GF-D8 (cell line): ENCODE data around the gene CHPF2.

Experiments used
- DNase-seq: peaks from one replicate; lab custom pipeline; 2025; lab: John Stamatoyannopoulos, UW

CHPF2 gene

DNA sequence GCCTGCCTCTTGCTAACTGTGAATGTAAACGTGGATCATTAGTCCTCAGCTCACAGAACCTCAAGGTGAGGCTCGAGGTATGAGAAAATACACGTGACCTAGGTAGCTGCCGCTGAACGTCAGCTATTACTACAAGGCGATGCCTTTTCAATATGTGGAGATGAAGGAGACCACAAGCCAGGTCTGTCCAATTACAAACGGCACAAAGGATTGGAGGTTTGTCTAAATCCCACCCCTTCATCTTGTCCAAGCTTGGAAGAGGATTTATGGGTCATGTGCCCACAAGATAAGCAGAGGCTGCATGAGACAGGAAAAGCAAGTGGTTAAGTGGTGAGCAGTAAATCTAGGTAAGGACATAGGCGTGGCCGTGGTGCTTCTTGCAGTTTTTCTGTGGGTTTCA, 25.4 kb upstream of the CHPF2 start:
- DNase-seq = peak; percentile 76

GRCh38 chr7:151207315-151207714, 25.0 kb upstream of the CHPF2 start:
- no peak for DNase-seq

DNA sequence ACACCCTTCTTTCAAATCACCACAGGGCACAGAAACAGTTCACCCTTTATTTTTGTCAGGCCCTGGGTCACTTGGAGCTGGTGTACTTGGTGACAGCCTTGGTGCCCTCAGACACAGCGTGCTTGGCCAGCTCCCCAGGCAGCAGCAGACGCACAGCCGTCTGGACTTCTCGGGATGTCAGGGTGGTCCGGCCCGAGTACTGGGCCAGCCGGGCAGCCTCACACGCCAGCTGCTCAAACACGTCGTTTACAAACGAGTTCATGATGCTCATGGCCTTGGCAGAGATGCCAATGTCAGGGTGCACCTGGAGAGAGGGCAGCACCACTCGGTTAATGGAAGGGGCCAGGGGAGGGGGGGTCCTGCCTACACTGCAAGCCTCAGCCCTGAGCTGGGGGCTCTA, 24.5 kb upstream of the CHPF2 start:
- no peak for DNase-seq

GRCh38 chr7:151208253-151208862, 23.9 kb upstream of the CHPF2 start:
- no peak for DNase-seq

DNA sequence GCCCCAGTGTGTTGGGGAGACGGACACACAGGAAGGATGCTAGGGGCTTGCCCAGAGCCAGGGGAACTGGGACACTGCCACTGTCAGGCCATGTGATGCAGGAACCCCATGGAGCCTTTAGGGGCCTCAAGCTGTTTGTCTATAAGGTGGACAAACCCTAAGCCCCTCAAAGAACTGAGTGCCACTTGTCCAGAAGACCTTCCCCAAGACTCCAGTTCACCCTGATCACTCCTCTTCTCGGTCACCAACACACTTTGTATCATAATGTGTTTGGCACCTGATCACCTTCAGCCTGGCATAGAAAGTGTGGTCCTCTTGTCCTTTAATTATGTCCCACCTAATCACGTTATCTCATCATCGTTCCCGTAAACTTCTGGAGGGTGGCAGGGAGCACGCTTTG, 22.7 kb upstream of the CHPF2 start:
- no peak for DNase-seq

DNA sequence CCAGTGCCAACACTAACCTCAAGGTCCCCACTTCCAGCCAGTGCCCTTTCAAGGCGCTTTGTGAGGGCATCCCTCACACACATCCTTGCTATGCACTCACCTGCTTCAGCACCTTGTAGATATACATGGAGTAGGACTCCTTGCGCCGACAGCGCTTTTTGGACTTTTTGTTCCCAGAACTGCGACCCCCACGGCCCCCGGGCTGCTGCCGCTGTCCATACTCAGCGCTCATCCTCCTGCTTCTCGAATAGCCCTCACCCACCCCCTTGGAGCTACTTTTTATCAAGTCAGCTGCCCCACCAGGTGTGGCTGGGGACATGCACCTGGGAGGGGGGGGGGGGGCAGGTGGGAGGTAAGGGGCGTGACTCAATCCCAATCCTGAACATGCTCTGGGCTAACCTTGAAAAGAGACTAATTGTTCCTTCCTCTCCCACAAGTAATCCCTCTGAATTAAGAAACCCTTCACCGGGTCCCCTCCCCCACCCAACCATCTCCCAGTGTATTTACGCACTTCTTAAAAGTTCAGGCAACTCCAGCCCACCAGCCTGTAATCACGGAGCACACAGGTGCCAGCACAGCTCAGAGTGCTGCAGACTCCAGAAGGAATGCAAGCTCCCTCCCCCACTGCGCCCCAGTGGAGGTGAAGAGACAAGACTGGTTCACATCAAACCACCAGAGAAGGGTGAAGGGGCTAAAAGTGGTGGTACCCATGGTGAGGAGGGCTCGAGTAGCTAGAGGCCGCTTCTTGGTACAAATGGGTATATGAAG, 22.0 kb upstream of the CHPF2 start, which contains the start of gene H2BK1:
Gene H2BK1 (minus strand): TSS at position 402 of the 768 bp plus-strand sequence. CDS start 170 bp downstream, at position 232.
- no peak for DNase-seq

GRCh38 chr7:151211155-151211772, 21.0 kb upstream of the CHPF2 start:
- DNase-seq = no peak

DNA sequence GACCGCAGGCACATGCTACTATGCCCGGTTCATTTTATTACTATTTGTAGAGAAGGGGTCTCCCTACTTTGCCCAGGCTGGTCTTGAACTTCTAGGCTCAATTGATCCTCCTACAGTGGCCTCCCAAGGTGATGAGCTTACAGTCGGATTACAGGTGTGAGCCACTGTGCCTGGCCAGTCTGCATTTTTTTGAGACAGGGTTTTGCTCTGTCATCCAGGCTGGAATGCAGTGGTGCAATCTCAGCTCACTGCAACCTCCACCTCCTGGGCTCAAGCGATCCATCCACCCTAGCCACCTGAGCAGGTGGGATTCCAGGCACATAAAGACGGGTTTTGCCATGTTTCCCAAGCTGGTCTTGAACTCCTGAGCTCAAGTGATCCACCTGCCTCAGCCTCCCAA, 19.7 kb upstream of the CHPF2 start:
- DNase-seq = no peak

GRCh38 chr7:151213826-151214225, 18.5 kb upstream of the CHPF2 start:
- no peak for DNase-seq

DNA sequence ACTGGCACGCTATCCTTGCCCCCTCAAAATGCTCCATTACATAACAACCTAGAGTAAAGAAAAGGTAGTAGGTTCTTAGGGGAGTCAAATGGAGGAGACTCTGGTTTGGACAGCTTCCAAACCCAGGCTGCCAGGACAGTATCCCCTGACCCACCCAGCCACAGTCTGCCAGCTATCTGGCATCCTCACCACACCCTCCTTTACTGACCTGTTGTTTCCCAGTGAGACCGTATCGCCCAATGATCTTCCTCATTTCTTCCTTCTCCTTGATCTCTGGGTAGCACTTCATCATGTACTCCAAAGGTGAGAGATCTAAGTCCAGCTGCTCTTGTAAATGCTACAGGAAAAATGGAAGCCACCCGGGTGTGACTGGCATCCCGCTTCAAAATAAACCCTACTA, 16.9 kb upstream of the CHPF2 start:
- no peak for DNase-seq

DNA sequence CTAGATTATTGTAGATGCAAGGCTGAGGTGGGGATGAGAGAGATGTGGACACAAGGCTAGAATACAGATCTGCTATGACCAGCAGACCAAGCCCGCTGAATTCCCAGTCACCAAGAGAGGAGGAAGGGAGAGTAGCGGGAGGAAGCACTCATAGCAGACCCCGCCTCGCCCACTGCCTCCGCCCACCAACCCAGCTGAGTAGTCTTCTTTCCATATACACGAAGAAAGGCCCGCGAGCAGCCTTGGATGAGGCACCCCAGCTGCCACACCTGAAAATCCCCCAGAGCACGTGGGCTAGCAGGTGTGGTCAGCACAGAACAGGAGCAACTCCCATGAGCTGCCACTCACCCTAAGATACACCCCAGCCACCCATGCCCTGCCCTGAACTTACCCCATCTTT, 14.1 kb upstream of the CHPF2 start:
- DNase-seq = no peak

DNA sequence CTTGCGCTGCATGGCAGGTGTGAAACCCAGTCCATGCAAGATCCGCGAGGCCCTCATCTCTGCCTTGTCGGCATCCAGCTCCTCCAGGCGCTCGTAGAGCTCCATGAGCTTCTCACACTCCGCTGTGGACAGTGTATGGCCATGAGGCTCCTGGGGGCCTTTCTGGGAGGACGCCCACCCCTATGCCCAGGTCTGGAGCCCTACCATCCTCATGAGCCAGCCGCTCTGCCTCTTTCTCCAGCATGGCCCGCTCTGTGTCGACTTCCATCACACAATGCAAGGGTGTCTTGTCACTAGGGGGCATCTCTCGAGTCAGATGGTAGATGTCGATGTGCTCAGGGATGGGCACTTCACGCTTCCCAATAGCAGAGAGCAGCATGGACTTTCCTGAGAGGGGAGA, 8.6 kb upstream of the CHPF2 start:
- DNase-seq = no peak

DNA sequence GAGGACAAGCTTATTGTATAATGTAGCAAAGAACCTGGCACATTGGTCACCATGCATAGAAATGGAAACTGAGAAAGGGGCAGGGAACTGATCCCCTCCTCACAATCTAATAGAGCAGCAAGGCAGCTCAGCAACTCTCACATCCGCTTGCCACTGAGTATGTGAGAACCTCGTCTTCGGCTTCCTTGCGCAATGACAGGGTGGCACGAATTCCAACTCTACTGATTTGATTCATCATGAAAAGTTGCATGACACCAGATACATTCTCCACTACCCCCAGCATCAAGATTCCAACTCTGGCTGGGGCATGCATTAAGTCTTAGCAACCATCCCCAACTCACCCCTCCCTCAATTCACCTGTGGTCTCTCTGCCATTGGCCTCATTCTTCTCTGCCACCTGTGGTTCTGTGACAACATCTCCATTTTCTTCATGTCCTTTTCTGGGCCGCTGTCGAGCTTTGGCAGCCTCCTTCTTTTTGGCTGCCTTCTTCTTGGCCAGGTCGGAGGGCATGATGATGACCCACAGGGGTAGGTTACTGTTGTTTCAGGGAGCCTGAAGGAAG, 6.3 kb upstream of the CHPF2 start:
- DNase-seq = no peak

GRCh38 chr7:151226560-151226874, 5.8 kb upstream of the CHPF2 start:
- DNase-seq = no peak

DNA sequence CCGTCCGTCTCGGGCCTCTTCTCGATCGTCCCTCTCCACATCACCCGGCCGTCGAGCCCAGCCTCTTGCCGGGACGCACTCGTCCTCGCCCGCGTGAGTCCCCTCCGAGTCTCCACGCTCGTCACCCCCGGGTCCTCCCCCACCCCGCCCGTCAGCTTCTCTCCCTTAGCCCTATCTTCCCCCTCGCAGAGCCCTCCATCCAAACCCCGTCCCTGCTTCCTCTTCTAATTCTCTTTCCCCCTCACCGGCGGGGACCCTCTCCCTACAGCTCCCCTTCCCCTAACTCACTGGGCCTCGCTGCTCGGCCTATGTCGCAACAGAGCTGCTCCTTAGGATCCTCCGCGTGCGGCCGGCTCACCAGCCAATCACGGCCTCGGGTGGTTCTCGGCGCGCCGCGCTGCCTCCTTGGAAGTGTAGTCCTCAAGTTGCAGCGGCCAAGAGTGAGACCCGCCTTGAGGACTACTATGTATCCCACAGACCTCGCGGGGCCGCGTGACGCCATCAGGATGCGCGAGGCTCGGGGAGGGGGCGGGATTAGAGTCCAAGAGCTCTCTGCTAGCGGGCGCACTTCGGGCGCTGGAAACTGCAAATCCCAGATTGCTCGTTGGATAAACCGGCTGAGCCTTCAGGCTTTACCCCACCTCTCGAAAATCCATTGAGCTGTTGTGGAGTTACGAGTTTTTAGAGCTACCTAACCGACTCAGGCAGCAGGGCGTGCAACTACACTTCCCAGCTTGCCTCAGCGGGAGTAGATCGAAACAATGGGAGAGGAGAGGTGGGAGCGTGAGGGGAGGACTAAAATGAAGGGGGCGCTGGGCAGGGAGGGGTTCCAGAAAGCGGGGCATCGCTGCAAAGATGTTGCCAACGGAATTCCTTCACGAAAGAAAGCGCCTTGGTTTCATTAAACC, 5.2 kb upstream of the CHPF2 start, which contains the start of gene ABCF2:
Gene ABCF2 (minus strand): TSS at position 331 of the 908 bp plus-strand sequence. CDS start 747 bp downstream, outside the sequence.
- peak; percentile 98 for DNase-seq

DNA sequence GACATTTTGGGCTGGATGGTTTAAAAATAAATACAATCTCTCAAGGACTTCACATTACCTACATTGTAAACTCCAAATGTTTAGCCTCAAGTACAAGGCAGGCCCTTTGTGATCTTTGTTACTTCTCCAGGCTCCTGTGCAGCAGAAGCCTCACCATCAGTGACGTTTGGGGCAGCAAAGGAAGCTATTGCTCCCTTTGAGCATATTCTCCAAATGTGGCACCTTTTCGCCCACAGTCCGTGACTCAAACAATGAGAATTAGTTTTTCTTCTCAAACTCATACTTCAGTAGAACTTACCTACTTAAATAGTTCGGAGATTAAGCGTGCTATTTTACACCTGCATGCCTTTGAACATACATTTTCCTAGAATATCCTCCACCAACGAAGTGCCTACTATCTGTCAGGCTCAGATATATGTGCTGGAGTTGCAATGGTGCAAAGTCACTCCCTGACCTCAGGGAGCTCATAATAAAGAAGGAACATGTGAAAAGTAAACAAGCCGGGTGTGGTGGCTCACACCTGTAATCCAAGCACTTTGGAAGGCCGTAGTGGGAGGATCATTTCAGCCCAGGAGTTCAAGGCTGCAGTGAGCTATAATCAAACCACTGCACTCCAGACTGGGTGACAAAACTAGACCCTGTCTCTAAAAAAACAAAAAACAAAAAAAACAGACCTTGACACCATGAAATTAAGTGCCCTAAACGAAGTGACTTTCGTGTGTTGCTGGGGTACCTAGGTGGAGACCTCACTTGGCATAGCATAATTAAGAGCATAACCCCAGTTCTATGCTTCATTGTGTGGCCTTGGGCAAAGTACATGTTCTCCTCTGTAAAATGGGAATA, 4.0 kb upstream of the CHPF2 start:
- DNase-seq = no peak

GRCh38 chr7:151229249-151229648, 3.0 kb upstream of the CHPF2 start:
- no peak for DNase-seq

DNA sequence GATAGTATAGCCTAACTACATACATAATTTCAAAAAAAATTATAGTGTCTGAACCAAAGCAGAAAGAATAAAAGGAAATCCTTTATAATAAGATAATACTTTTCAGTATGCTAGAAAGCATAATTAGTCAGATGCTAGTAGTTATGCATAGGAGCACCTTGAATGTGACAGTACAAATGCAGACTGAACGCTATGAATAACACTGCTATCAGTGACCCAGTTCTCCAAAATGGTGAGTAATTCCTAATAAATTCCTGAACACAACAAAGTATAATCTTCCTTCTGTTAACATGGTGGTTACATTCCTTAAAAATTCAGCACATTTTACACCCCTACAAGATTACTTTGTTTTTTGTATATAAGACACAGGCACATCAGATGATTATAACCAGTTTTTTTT, 1.2 kb upstream of the CHPF2 start:
- no peak for DNase-seq

DNA sequence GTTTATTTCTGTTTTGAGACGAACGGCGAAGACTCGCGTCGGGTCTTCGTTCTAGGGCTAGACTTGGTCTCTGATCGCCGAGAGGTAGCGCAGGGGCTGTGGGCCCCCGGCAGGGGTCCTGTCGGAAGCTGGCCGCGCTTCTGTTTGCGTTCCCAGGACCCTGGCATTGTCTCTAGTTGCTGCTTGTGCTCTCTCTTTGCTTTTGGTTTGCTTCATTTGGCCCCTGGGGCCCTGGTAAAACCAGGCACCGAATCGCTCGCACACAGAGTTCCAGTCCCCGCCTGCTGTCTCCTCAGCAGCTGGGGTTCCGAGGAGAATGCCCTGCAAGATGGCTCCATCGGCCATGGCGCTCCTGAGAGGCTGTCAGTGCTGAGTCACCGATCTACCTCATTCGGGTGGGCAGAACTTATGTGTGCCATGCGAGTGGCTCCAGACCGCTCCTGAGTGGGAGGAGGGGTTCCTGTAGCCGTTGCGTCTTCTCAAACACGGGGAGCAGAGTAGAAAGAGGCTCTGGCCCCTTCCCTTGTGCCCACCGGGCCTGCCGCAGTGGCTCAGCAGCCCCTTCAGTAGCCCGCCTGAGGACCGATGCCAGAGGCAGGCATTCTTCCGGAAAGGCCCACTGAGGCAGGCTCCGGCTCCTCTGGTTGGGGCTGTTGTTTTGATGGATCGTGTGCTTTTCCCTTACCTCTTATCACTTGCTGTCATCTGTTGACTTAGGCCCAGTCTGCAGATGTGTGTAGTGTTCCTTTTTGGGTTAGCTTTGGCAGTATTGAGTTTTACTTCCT, 826 bp downstream of the CHPF2 start:
- peak; percentile 48 for DNase-seq

GRCh38 chr7:151233804-151234203, 1.5 kb downstream of the CHPF2 start:
- no peak for DNase-seq
